ENCODE data around the gene SMIM17. TPM values are rescaled to one million over a fixed set of nuclear protein-coding genes. Genes with fewer than 3 reads are reported as not detected.

Gene SMIM17
- total and polyA plus RNA-seq, 2 of the 4 experiments (the other 2 are of a cell fraction) = not detected

DNA sequence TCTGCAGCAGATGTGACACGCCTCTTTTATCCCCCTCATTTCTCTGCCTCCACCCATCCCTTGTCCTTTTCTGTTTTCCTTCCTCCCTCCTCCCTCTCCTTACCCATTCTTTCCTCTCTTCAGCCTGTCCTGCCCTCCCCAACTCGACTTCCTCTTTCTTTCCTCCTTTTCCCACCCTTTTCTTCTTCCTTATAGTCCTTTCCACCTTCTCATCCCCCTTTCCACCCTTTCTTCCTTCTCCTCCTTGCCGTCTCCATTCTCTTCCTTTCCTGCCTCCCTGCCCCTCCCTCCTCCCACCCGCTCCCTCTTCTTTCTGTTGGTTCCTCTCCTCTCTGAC, 48.5 kb upstream of the SMIM17 start:
- H2BK20ac ChIP-seq (ENCODE audit: low read depth, low read length) = no peak overlapping the region
- in situ Hi-C loops (cut with MboI; ENCODE audit: low sequenced_read_pairs) (no loop called here), dilution Hi-C loops (cut with HindIII; ENCODE audit: low sequenced_read_pairs, unreplicated experiment) (no loop called here), intact Hi-C loops (cut with micrococcal nuclease) (loop anchor here (2.0 to 10.0 kb wide), 2 partner anchors 56 to 120 kb away; partner anchors contain the start of genes ZFP28 and ZNF667)
- H4K20me1 ChIP-seq (ENCODE audit: insufficient read depth, low read length) = 0 out of 2 replicates have a peak, but pooled peaks cover 6% of the 10 kb centered on the region
- H2AFZ ChIP-seq (replicated peaks; ENCODE audit: low read length, poor library complexity) = peak overlapping the region; percentile 98
- ChIA-PET POLR2A (ENCODE audit: unreplicated experiment) (no interaction called here), CTCF (interaction anchor here (1.0 kb wide), 1 partner anchor 10 kb away, joined by 3 read pairs; no protein-coding TSS in a partner anchor)
- H3K4me1 ChIP-seq (ENCODE audit: control insufficient read depth, insufficient read depth, low read length) = peaks cover 2% of the 10 kb centered on the region; the same call in 1 of the 2 replicates
- BruUV-seq (replicated peaks) = no TSS peak
- 74% methylated on average over 3 of the region's 4 CpGs; no CpG with 5 or more reads in 1 of the 2 experiments for WGBS, 2 experiments (ENCODE audit: extremely low coverage in 2 of 2, insufficient read length in 1 of 2)
- no peaks in the 10 kb centered on the region for H3K27me3 ChIP-seq (ENCODE audit: control insufficient read depth, insufficient read depth, low read length)
- DNase-seq (no peak), ATAC-seq (ENCODE audit: low read depth) (no peak)
- no peak overlapping the region for H3K27ac ChIP-seq (ENCODE audit: insufficient read depth, low read length)
- no peak overlapping the region for H2BK120ac ChIP-seq (ENCODE audit: low read depth, low read length)
- no peak overlapping the region for H4K5ac ChIP-seq (ENCODE audit: low read depth, low read length)
- peaks cover 14% of the 10 kb centered on the region for H3K36me3 ChIP-seq (ENCODE audit: control insufficient read depth, insufficient read depth, low read length)
- H3K18ac ChIP-seq (ENCODE audit: low read depth, low read length) = no peak overlapping the region
- no peak overlapping the region for H2AK9ac ChIP-seq (replicated peaks; ENCODE audit: low read depth, low read length, poor library complexity)
- peak overlapping the region in 1 of 2 experiments; percentile 26; a peak in 2 of 4 replicates for H4K8ac ChIP-seq (ENCODE audit: low read depth in 2 of 2, low read length in 2 of 2)
- no peak overlapping the region for H3K56ac ChIP-seq (ENCODE audit: extremely low read depth, insufficient read depth, low read length)
- no peak overlapping the region for H2BK15ac ChIP-seq (ENCODE audit: low read depth, low read length)
- H3K9me1 ChIP-seq (ENCODE audit: insufficient read depth, low read length) = peaks cover 6% of the 10 kb centered on the region
- peaks cover 16% of the 10 kb centered on the region for H3K9me3 ChIP-seq (ENCODE audit: control insufficient read depth, insufficient read depth, low read length)
- H3K23ac ChIP-seq (ENCODE audit: low read depth, low read length) = no peak overlapping the region
- no peak overlapping the region for H3K9ac ChIP-seq (ENCODE audit: low read depth, low read length)
- H3K14ac ChIP-seq (replicated peaks; ENCODE audit: low read depth, low read length) = no peak overlapping the region
- H3K4ac ChIP-seq (ENCODE audit: low read depth, low read length) = no peak overlapping the region; the same call in 1 of the 2 replicates
- H2BK5ac ChIP-seq (ENCODE audit: low read depth, low read length, poor library complexity, severe bottlenecking) = no peak overlapping the region
- no peak overlapping the region for H2AK5ac ChIP-seq (ENCODE audit: low read depth, low read length)
- 0 out of 2 replicates have a peak overlapping the region, but pooled peaks have one; percentile 70 for H3K4me2 ChIP-seq (ENCODE audit: low read depth, low read length)
- H3K4me3 ChIP-seq (ENCODE audit: insufficient read depth, low read depth, low read length) = peak overlapping the region; percentile 96; the same call in 1 of the 2 replicates
- peaks cover 6 to 20% of the 10 kb centered on the region in 2 experiments for H3K79me1 ChIP-seq (ENCODE audit: low read depth in 1 of 2, low read length in 2 of 2)
- H4K91ac ChIP-seq (ENCODE audit: insufficient read depth, low read depth, low read length) = no peak overlapping the region
- TF ChIP-seq SMC3 (IDR thresholded peaks at IDR 0.05; ENCODE audit: low read depth, low read length) (no peak), MXI1 (IDR thresholded peaks at IDR 0.05; ENCODE audit: borderline replicate concordance, low read depth, low read length) (no peak), FOS (IDR thresholded peaks at IDR 0.05; ENCODE audit: low read depth, low read length) (no peak), MAZ (IDR thresholded peaks at IDR 0.05; ENCODE audit: borderline replicate concordance, low read depth, low read length) (no peak), MAFK (IDR thresholded peaks at IDR 0.05; ENCODE audit: low read depth, low read length) (no peak), RAD21 (IDR thresholded peaks at IDR 0.05; ENCODE audit: low read length) (no peak)
- TF ChIP-seq, protein P1, sequence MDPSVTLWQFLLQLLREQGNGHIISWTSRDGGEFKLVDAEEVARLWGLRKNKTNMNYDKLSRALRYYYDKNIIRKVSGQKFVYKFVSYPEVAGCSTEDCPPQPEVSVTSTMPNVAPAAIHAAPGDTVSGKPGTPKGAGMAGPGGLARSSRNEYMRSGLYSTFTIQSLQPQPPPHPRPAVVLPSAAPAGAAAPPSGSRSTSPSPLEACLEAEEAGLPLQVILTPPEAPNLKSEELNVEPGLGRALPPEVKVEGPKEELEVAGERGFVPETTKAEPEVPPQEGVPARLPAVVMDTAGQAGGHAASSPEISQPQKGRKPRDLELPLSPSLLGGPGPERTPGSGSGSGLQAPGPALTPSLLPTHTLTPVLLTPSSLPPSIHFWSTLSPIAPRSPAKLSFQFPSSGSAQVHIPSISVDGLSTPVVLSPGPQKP (IDR thresholded peaks at IDR 0.05; ENCODE audit: borderline replicate concordance, low read depth, low read length) = no peak

Measured in IMR-90 (cell line).